Chondrocyte (in vitro differentiated cells): ENCODE data around the gene BRD7. TPM values are rescaled to one million over a fixed set of nuclear protein-coding genes. Genes with fewer than 3 reads are reported as not detected.
"Not testable (repeated sequence)": the region's sequence is repeated elsewhere in the genome, so short reads cannot be mapped to it uniquely, and the experiment has no call there.

Source experiments
- DNase-seq: peaks from one replicate; pipeline ENCODE4 v3.0.0; 2021; ENCODE audit warnings: mixed read lengths, low spot score
- H3K27ac Mint-ChIP-seq: one replicate; pipeline ENCODE4 v1.8.0; 2021; ENCODE audit warnings: mild to moderate bottlenecking, moderate library complexity, mixed read lengths; ENCODE audit not compliant: unreplicated experiment
- H3K27me3 Mint-ChIP-seq: 2 replicates; pipeline ENCODE4 v1.8.0; 2021; ENCODE audit warnings: low read depth, mixed read lengths
- H3K36me3 Mint-ChIP-seq: 2 replicates; pipeline ENCODE4 v1.8.0; 2021; ENCODE audit warnings: low read depth, mixed read lengths
- H3K4me1 Mint-ChIP-seq: 2 replicates; pipeline ENCODE4 v1.8.0; 2021; ENCODE audit warnings: low read depth, mild to moderate bottlenecking, mixed read lengths
- H3K4me3 Mint-ChIP-seq: one replicate; pipeline ENCODE4 v1.8.0; 2021; ENCODE audit warnings: mild to moderate bottlenecking, moderate library complexity, mixed read lengths; ENCODE audit not compliant: unreplicated experiment
- H3K9me3 Mint-ChIP-seq: 2 replicates; pipeline ENCODE4 v1.8.0; 2021; ENCODE audit warnings: low read depth, mixed read lengths
- CTCF ChIP-seq: fragments of 200-600 bp; sonication (generic); IDR thresholded peaks from 2 replicates; pipeline ENCODE4 v1.5.0; 2021; ENCODE audit warnings: antibody characterized with exemption, mild to moderate bottlenecking, moderate library complexity
- total RNA-seq: library from RNA; stranded (reverse); gene quantifications from 3 replicates; pipeline ENCODE4 v1.2.1, GENCODE V29; 2021

BRD7 gene
- total RNA-seq, 1 donor from 2014 or later: 47.6 TPM

GRCh38 chr16:50354629-50355456 lies 13.9 kb downstream of the BRD7 start:
- peak; percentile 95 for TF ChIP-seq CTCF
- H3K4me1 Mint-ChIP-seq: no peaks in the 10 kb centered on the region
- no peak overlapping the region for H3K4me3 Mint-ChIP-seq
- DNase-seq: no peak
- no peak overlapping the region for H3K27ac Mint-ChIP-seq
- no peaks in the 10 kb centered on the region for H3K27me3 Mint-ChIP-seq
- H3K9me3 Mint-ChIP-seq: no peaks in the 10 kb centered on the region
- H3K36me3 Mint-ChIP-seq: peaks cover 11% of the 10 kb centered on the region

- peaks cover 2% of the 10 kb centered on the region for H3K9me3 Mint-ChIP-seq
- DNase-seq: no peak
- no peak for TF ChIP-seq CTCF
- H3K4me1 Mint-ChIP-seq: no peaks in the 10 kb centered on the region
- no peaks in the 10 kb centered on the region for H3K27me3 Mint-ChIP-seq
- H3K4me3 Mint-ChIP-seq: no peak overlapping the region
- peaks cover 15% of the 10 kb centered on the region for H3K36me3 Mint-ChIP-seq
- H3K27ac Mint-ChIP-seq: no peak overlapping the region
Observed at GRCh38 chr16:50354082-50354481, 14.7 kb downstream of the BRD7 start.

GRCh38 chr16:50351952-50352351 lies 16.8 kb downstream of the BRD7 start:
- H3K27ac Mint-ChIP-seq: no peak overlapping the region
- no peaks in the 10 kb centered on the region for H3K4me1 Mint-ChIP-seq
- no peaks in the 10 kb centered on the region for H3K27me3 Mint-ChIP-seq
- H3K4me3 Mint-ChIP-seq: no peak overlapping the region
- peaks cover 8% of the 10 kb centered on the region for H3K9me3 Mint-ChIP-seq
- TF ChIP-seq CTCF: no peak
- no peak for DNase-seq
- H3K36me3 Mint-ChIP-seq: peaks cover 28% of the 10 kb centered on the region

- Mint-ChIP-seq H3K27me3 (no peaks in the 10 kb centered on the region), H3K4me1 (no peaks in the 10 kb centered on the region), H3K9me3 (peaks cover 8% of the 10 kb centered on the region), H3K4me3 (no peak overlapping the region), H3K36me3 (peaks cover 31% of the 10 kb centered on the region), H3K27ac (no peak overlapping the region)
- TF ChIP-seq CTCF: no peak
- no peak for DNase-seq
Observed at GRCh38 chr16:50351116-50351515, 17.7 kb downstream of the BRD7 start.

GRCh38 chr16:50345210-50345609 lies 23.6 kb downstream of the BRD7 start:
- H3K4me3 Mint-ChIP-seq, DNase-seq, H3K27ac Mint-ChIP-seq, H3K27me3 Mint-ChIP-seq, H3K9me3 Mint-ChIP-seq: not testable (repeated sequence)
- Mint-ChIP-seq H3K36me3 (peaks cover 38% of the 10 kb centered on the region), H3K4me1 (peaks cover 14% of the 10 kb centered on the region)

GRCh38 chr16:50343566-50343965 lies 25.2 kb downstream of the BRD7 start:
- H3K4me1 Mint-ChIP-seq: peaks cover 20% of the 10 kb centered on the region
- not testable (repeated sequence) for H3K4me3 Mint-ChIP-seq, H3K9me3 Mint-ChIP-seq, H3K27ac Mint-ChIP-seq, H3K27me3 Mint-ChIP-seq, DNase-seq
- peaks cover 29% of the 10 kb centered on the region for H3K36me3 Mint-ChIP-seq
